ENCODE measurements around the gene CST7.

Gene CST7

DNA sequence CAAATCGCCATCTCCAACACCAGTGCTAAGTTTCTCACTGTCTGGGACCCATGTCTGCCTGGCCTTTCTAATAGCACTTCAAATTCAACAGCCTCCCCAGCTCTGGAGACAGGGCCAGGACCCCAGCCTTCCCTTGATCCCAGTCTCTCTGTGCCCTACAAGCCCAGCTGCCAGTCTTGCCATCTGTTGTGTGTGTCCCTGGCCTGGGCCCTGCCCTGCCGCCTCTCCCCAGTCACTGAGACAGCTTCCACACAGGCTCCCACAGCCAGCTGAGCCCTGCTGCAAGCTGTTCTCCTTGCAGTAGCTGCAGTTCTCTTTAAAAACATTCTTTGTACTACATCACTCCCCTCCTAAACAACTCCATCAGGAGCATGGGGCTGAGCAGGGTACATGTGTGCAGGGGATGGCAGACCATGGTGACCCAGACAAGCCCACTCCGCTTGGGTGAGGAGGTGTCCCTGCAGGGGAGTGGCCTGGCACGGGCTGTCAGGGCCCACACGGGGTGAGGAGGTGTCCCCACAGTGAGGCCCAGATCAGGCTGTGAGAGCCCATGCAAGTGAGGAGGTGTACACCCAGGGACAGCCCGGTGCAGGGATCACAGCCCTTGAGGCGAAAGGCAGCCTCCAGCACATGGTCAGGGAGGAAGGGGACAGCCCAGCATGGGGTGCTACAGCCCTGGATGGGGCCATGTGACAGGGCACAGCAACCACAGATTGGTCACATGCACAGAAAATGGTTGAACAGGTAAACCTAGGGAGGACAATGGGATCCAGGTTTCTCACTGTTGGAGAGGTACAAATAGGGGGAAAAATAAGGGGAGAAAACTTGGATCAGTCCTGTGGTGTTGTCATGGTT lies 16.2 kb downstream of the CST7 start:
- DNase-seq, result no peak

GRCh38 chr20:24966317-24967012 lies 17.4 kb downstream of the CST7 start:
- DNase-seq, result no peak

DNA sequence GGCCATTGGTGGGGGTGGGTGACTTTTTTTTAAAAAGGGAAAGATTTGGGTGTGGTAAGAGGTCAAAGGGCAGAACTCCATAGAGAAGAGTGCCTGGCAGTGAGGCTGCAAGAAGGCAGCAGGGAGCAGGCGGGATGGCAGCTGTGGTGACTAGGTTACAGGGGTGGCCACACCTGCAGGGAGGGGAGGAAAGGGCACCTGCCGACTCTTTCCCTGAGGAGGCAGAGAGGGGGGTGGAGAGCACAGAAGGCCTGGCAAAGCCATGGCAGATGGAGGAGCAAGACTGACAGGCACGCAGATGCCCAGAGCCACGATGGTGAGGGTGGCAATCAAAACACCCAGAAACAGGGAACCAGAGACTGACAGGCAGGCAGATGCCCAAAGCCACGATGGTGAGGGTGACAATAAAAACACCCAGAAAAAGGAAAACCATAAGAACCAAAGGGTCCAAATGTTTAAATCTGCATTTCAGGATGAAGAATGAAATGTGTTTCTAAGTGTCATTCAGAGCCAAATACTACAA lies 19.3 kb downstream of the CST7 start:
- DNase-seq, result no peak

- DNase-seq, result no peak
Measured at GRCh38 chr20:24969186-24970029, 20.3 kb downstream of the CST7 start.

- DNase-seq, result no peak
Measured at GRCh38 chr20:24970030-24970553, 21.0 kb downstream of the CST7 start.

- no peak for DNase-seq
Measured at GRCh38 chr20:24970754-24971153, 21.7 kb downstream of the CST7 start.

- DNase-seq, result no peak
Measured at GRCh38 chr20:24971376-24972101, 22.5 kb downstream of the CST7 start.

DNA sequence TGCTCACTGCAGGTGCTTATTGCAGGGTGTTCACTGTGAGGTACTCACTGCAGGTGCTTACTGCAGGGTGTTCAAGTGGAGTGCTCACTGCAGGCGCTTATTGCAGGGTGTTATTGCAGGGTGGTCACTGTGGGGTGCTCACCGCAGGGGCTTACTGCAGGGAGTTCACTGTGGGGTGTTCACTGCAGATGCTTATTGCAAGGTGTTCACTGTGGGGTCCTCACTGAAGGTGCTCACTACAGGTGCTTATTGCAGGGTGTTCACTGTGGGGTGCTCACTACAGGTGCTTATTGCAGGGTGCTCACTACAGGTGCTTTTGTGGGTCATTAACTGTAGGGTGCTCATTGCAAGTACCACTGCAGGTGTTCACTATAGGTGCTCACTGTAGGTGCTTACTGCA lies 23.3 kb downstream of the CST7 start:
- DNase-seq, result no peak

GRCh38 chr20:24977336-24977735 lies 28.3 kb downstream of the CST7 start:
- no peak for DNase-seq

DNA sequence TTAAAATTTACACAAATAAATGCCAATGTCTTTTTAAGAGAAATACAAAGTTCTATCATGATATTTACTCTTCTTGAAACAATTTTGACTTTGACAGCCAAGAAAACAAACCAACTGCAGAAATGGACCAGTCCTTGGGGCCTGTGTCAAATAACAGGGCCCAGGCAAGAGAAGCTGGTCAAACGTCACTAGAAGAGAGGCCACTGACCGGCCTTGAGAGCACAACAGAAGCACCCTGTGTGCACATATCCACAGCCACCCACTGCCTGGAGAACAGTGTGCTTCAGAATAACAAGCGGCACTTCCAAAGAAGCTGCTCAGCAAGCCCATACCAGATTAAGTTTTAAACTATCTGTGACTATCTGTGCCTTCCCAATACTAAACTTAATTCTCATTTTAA lies 28.7 kb downstream of the CST7 start:
- no peak for DNase-seq

- no peak for DNase-seq
Measured at GRCh38 chr20:24978513-24978912, 29.4 kb downstream of the CST7 start.

GRCh38 chr20:24979036-24979960 lies 30.2 kb downstream of the CST7 start:
- no peak for DNase-seq

- no peak for DNase-seq
Measured at GRCh38 chr20:24980291-24981053, 31.4 kb downstream of the CST7 start.

DNA sequence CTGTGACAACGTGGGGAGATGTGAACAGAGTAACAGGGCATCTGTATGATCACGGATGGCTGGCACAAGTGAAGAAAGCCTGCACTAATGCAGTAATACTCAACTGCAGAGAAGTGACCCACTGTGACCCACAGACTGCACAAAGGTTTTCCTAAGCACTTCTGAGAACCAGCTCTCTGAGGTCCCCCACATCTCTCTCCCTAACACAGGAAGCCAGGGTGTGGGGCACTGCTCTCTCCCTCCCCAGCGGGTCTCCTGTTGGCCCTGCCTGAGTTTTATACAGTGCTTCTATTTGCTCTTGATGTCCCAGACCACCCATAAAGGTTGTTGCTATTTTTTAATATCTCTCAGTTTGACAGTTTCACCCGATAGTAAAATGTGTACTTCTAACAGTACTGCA lies 32.2 kb downstream of the CST7 start:
- no peak for DNase-seq

DNA sequence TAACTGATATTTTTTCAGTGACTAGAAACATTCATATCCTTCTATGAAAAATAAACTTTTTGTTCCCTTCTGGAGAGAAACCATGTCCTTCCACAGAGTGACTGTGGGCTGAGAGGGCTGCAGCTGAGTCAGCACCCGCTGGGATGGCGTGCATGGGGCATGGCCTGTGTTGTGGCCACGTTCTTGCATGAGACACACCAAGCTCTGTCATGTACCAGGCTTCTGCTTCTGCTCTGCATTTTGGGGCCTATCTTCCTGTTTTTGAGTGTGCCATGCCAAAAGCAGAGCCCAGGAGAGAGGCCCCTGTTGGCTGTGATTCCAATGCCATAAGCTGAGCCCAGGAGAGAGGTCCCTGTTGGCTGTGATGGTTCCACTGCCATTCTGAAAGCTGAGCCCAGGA lies 32.7 kb downstream of the CST7 start:
- DNase-seq, result no peak

DNA sequence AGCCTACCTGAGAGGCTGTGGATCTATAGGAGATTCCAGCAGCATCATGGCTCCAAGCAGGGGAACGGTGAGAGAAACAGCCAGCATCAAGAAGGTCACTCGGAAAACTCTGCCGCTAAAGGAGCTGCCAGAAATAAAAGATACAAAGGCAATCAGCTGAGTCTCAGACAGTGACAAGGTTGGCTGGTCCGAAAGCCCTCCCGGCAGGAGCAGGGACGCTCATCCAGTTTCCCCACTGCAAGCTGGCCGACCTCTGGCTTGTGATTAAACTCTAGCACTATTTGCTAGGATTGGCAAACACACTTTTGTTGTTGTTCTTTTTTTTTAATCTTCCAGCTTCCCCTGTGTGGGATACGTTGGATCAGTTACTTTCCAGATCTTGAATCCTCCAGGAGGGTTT lies 34.8 kb downstream of the CST7 start:
- no peak for DNase-seq

GRCh38 chr20:24984961-24985640 lies 36.0 kb downstream of the CST7 start:
- DNase-seq, result no peak

DNA sequence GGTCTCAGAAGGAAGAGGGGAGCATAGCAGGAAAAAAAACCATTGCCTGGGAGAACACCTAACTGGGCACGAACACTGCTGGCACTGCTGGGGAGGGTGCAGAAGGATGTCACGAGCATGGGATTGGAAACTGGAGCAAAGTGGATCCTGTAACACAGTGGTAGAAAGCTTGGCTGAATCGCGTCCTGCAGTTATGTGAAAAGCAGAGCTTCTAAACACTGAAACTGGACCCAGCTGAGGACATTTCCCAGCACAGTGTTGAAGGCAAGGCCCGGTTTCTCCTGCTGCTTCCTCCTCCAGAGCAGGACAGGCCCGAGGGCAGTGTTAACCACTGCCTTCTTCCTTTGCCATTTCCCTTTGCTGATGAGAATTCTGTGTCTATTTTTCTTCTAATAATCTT lies 36.7 kb downstream of the CST7 start:
- no peak for DNase-seq

DNA sequence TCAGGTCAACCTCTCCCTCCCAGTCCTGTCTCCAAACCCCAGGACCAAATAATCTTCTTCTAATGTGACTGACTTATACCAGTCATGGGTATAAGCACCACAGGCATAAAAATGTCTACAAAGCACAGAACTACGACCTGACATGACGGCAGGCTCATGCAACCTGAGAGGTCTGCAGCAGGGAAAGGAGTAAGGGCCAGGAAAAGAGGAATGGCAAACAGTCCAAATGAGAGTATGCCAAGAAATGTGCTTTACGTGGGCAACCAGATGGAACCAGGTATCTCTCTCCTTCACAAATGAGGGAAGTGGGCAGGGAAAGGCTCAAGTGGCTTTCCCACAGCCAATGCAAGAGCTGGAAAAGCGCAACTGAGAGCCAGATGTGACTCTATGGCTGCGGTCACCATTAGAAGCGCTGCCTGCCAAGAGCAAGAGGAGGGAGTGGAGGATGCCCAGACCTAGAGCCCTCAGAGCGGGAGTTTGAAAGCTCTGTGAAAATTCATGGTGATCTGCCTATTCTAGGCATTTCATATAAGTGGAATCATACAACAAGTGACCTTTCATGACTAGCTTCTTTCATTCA lies 37.5 kb downstream of the CST7 start:
- no peak for DNase-seq
